ENCODE data around the gene C3orf18.

Gene C3orf18

GRCh38 chr3:50567386-50568167, at the start of gene C3orf18:
TSS of gene C3orf18 (minus strand) at chr3:50567747. CDS start at chr3:50565699, 2,048 bp downstream.
- peak; percentile 92 for DNase-seq (ENCODE audit: low read depth)

DNA sequence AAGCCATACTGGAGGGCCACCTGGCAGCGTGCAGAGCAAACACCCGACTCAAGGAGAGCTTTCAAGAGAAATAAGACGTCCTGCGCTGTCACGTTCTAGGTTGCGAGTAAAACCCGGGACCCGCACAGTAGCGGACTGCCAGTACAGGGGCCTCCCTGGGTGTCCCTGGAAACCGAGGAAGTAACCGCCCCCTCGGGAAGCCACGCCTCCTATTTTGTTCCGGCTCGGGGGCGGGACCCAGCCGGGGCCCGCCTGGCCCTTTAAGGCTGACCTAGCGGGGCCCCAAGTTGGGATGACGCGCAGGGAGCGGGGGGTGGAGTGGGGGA, 49.2 kb upstream of the C3orf18 start:
- peak; percentile 90 for DNase-seq (ENCODE audit: low read depth)

DNA sequence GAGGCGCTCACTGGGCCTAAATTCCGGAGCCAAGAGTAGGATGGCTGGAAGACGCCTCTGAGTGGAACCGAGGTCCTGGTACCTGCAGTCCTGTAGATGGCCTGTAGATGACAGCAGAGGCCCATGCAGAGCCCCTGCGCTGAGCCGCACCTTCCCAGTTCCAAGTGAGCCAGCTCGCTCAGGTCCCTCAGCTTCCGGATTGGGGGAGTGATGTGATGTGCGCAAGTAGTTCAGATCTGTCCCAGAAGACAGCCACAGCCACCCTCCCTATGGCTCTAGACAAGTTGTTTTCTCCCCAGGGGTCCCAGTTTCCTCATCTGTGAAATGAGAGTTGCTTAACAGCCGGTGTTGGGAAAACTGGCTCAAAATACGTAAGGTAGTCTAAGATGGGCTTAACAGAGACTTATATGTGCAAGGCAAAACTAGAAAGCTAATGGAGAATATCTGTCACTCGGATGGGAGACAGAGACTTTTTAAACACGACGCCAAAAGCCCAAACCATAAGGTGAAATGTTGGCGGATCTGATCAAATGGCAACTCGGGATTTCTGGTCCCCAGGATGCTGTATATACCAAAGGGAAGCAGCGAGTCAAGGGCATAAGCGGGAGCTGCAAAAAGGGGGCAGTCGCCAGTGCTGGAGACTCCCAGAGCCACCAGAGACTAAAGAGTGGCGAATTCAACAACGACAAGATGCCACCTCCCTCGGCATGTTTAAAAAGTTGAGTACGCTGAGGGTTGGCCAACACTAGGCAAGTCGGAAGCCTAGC, 48.6 kb upstream of the C3orf18 start:
- DNase-seq (ENCODE audit: low read depth) = peak; percentile 70

DNA sequence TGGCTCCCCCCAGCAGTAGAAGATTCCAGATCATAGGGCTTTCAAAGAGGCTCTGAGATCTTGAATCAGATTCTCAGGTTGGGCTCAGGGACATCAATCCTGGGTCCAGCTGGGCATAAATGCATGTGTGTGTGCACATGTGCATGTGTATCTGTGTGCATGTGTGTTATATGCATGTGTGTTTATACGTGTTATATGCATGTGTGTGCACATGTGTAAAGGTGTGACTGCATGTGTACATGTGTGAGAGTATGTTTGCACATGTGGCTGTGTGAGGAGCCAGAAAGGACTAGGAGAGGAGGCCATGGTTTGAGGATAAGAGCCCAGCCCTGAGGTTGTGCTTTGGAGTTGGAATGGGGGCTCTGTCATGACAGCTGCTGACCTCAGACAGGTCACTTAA, 47.6 kb upstream of the C3orf18 start:
- DNase-seq (ENCODE audit: low read depth) = no peak

- no peak for DNase-seq (ENCODE audit: low read depth)
These were observed 45.7 kb upstream of the C3orf18 start for GRCh38 chr3:50612970-50613846.

GRCh38 chr3:50612234-50612882, 44.8 kb upstream of the C3orf18 start:
- DNase-seq (ENCODE audit: low read depth) = no peak

GRCh38 chr3:50611464-50612233, 44.1 kb upstream of the C3orf18 start, which contains the start of gene CISH:
TSS of gene CISH (minus strand) at chr3:50611774. CDS start at chr3:50611650, 124 bp downstream.
- peak; percentile 82 for DNase-seq (ENCODE audit: low read depth)

- no peak for DNase-seq (ENCODE audit: low read depth)
These were observed 43.5 kb upstream of the C3orf18 start for GRCh38 chr3:50610992-50611463.

- DNase-seq (ENCODE audit: low read depth) = no peak
These were observed 42.8 kb upstream of the C3orf18 start for GRCh38 chr3:50610181-50610971.

- DNase-seq (ENCODE audit: low read depth) = no peak
These were observed 42.2 kb upstream of the C3orf18 start for GRCh38 chr3:50609763-50610085.

GRCh38 chr3:50609071-50609762, 41.7 kb upstream of the C3orf18 start:
- DNase-seq (ENCODE audit: low read depth) = no peak

DNA sequence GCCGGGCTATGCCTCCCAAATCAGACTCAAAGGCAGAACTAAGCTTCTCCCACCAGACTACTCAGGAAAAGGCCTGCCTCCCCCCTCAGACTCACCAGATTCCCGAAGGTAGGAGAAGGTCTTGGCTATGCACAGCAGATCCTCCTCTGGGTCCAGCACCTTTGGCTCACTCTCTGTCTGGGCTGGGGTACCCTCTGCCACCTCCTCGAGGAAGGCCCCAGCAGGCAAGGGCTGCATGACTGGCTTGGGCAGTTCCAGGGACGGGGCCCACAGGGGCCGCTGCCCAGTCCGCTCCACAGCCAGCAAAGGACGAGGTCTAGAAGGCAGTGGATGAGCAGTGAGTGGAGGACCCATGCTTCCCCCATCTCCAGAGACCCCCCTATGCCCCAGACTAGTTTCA, 40.7 kb upstream of the C3orf18 start:
- no peak for DNase-seq (ENCODE audit: low read depth)

- DNase-seq (ENCODE audit: low read depth) = no peak
These were observed 39.9 kb upstream of the C3orf18 start for GRCh38 chr3:50607271-50608091.

DNA sequence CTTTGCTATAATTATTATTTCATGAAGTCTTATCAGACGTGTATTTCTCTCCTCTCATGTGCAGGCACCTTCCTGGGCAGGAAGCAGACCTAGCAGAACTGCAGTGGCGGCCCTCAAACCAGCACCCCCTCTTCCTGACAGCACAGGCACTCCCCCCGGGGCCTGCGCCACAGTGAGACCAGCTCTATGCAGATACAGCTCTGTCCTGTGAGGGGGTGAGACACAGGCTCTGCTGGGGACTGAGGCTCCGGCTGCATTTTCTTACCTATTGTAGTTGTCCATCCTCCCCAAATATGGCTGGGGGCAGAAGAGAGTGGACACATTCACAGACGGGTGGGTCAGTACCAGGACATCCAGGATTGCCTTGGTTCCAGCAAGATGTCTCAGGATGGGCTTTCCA, 39.0 kb upstream of the C3orf18 start:
- no peak for DNase-seq (ENCODE audit: low read depth)

DNA sequence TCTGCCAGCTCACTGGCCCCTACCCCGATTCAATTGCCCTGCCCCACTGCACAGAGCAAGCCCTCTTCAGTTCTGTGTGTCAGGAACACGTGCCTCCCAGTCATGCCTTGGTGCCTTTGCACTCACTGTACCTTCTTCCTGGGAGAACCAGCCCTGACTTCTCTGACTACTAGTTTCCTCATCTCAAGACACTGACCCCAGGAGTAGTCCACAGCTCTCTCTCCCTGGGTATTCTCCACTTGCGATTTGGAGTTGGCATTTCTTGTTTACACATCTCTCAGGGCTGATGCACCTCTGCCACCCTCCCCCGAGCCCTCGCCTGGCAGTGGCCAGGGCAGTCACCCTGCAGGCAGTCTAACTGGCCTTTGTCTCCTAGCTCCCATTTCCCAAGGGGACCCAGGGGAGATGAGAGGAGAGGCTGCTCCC, 38.4 kb upstream of the C3orf18 start:
- DNase-seq (ENCODE audit: low read depth) = no peak

DNA sequence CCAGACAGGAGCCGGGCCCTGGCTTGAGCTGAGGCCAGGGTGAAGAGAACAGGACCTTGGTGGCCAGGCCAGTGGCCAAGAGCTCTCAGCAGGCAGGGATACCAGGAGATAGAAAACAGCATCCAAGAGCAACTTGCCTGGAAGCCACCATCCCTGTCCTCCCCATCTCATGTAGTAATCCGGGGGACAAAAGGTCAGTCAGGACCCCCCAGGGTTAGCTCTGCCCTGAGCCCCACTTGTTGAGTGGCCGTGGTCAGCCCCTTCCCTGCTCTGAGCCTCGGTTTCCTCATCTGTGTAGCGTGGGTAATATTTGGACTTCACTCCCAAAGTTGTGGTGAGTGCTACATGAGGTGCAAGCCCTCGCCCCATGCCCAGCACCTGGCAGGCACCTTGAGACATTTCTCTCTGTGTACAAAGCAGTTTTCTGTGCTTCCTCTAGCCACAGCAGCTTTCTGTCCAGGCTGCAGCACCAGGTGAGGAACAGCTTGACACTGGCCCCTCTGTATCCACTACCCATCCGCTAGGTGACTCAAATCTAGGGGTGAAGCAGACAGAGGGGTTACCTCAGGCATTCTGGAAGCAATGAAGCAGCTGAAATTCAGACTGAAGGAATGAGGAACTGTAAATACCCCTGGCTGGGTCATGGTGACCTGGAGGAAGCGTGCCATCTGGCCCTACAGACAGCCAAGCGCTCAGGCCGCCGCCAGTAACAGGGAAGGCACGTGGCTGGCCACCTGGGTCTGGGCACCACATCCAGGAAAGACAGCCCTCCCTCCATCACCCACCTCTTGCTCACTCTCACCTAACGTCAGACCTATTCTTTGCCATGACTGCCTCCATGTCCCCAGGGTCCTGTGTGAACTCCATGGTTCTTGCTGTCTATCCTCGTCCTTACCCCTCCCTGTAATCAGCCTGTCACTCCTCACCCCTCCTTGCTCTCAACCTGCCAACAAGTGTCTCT, 37.4 kb upstream of the C3orf18 start:
- no peak for DNase-seq (ENCODE audit: low read depth)

DNA sequence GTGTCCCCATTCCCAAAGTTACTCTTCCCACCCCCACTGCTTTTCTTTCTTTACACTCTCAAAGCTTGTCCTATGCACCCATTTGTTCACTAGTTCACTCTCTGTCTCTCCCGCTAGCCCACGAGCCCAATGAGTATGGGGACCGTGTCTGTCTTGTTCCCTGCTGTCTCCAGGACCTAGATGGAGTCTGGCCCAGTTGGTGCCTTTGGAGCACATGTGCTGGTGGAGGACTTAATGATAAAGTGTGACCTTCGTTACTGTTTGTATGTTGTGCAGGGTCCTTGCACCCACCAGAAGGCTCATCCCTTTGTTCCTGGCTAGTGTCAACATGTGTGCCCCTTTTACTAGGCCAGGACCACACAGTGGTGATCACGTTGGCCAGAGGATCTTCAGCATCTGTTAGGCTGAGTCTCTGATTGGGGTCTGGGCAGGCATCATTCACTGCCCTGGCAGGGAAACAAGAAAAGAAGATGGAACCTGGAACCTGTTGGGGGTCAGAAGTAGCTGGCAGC, 36.6 kb upstream of the C3orf18 start:
- DNase-seq (ENCODE audit: low read depth) = no peak
